Activated B cell treated with CpG ODN at 0.5 μM for 24 hours (primary cell): Measurements from ENCODE around the gene MACROD1. TPM values are rescaled to one million over a fixed set of nuclear protein-coding genes. Genes with fewer than 3 reads are reported as not detected.

Experiments used
- ATAC-seq: fragments of 200-7000 bp; cut with Tn5 transposase; one replicate; pipeline ENCODE4 v1.10.0; 2021; ENCODE audit warnings: low read depth, mild to moderate bottlenecking, moderate library complexity
- CTCF ChIA-PET: fragments of 350-600 bp; sonication (Branson Sonifier 250); formaldehyde crosslinking; loops from one replicate; lab custom pipeline; 2021; ENCODE audit warnings: antibody characterized with exemption; lab: Charles Lee
- POLR2A ChIA-PET: fragments of 350-600 bp; sonication (Branson Sonifier 250); formaldehyde crosslinking; loops from one replicate; lab custom pipeline; 2021; ENCODE audit warnings: antibody characterized with exemption; lab: Charles Lee
- DNase-seq: peaks from one replicate; pipeline ENCODE4 v3.0.0; 2022
- H3K27ac Mint-ChIP-seq: one replicate; pipeline ENCODE4 v1.8.0; 2020; ENCODE audit warnings: mixed read lengths
- H3K27me3 Mint-ChIP-seq: one replicate; pipeline ENCODE4 v1.8.0; 2021; ENCODE audit warnings: mixed read lengths
- H3K36me3 Mint-ChIP-seq: one replicate; pipeline ENCODE4 v1.8.0; 2021; ENCODE audit warnings: low read depth, mixed read lengths
- H3K4me1 Mint-ChIP-seq: one replicate; pipeline ENCODE4 v1.8.0; 2021; ENCODE audit warnings: mixed read lengths
- H3K4me3 Mint-ChIP-seq: one replicate; pipeline ENCODE4 v1.8.0; 2020; ENCODE audit warnings: mild to moderate bottlenecking, mixed read lengths
- H3K9me3 Mint-ChIP-seq: one replicate; pipeline ENCODE4 v1.8.0; 2020; ENCODE audit warnings: mixed read lengths
- intact Hi-C: fragments of 100-400 bp; cut with micrococcal nuclease; formaldehyde crosslinking; loops from one replicate; pipeline ENCODE4 v1.15.1; 2024
- total RNA-seq: library from RNA; stranded (reverse); gene quantifications from 2 replicates; pipeline ENCODE4 v1.2.3, GENCODE V29; 2022
- TF ChIP-seq, protein P1 (sequence below): fragments of 200-600 bp; IDR thresholded peaks from one replicate; pipeline ENCODE4 v1.8.0; 2022; ENCODE audit warnings: antibody characterized with exemption, mild to moderate bottlenecking

Gene MACROD1
- total RNA-seq, 1 donor from 2014 or later, result 4.5 TPM

DNA sequence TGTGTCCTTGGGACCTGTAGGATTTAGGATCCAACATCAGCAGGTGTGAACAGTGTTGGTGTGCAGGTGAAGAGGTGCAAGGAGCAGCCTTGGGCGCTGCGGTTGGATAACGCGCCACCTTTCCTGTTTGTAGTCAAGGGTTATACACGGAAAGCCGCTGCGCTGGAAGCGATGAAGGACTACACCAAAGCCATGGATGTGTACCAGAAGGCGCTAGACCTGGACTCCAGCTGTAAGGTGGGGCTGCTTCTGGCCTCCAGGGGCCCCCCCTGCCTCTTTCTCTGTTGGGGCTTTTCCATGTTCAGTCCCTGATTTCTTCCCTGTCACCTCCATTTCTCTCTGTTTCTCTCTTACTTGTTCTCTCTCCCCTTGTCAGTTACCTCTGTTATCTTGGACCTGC, 37.1 kb upstream of the MACROD1 start:
- H3K27me3 Mint-ChIP-seq, result no peaks in the 10 kb centered on the region
- no peak overlapping the region for H3K4me3 Mint-ChIP-seq
- TF ChIP-seq, protein P1, sequence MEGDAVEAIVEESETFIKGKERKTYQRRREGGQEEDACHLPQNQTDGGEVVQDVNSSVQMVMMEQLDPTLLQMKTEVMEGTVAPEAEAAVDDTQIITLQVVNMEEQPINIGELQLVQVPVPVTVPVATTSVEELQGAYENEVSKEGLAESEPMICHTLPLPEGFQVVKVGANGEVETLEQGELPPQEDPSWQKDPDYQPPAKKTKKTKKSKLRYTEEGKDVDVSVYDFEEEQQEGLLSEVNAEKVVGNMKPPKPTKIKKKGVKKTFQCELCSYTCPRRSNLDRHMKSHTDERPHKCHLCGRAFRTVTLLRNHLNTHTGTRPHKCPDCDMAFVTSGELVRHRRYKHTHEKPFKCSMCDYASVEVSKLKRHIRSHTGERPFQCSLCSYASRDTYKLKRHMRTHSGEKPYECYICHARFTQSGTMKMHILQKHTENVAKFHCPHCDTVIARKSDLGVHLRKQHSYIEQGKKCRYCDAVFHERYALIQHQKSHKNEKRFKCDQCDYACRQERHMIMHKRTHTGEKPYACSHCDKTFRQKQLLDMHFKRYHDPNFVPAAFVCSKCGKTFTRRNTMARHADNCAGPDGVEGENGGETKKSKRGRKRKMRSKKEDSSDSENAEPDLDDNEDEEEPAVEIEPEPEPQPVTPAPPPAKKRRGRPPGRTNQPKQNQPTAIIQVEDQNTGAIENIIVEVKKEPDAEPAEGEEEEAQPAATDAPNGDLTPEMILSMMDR, result no peak
- H3K36me3 Mint-ChIP-seq, result peaks cover 71% of the 10 kb centered on the region
- POLR2A ChIA-PET, result no interaction called here
- H3K9me3 Mint-ChIP-seq, result no peaks in the 10 kb centered on the region
- CTCF ChIA-PET, result interaction anchor here (3.5 to 6.1 kb wide), 2 partner anchors 100 to 152 kb away, joined by 25 to 147 read pairs; partner anchors contain the start of genes CATSPERZ and ESRRA
- DNase-seq (no peak), ATAC-seq (no peak)
- no peak overlapping the region for H3K27ac Mint-ChIP-seq
- intact Hi-C loops, result no loop called here
- peaks cover 31% of the 10 kb centered on the region for H3K4me1 Mint-ChIP-seq

DNA sequence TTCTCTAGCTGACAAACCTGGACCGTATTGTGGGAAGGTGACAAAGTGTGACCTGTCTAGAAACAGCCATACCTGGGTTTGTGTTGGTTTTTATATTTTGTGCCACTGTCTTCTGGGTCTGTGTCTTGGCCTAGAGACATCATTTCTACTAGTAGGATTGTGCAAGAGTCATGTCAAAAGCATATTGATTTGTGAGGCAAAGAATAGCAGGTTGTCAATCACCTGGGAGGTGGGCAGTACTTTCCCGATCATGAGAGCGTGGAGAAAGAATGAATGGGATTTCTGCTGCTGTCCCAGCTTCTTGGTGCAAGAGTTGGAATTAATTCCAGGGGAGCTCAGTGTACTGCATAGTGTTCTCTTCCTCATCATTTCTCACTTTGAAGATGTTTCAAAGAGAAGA, 35.6 kb upstream of the MACROD1 start:
- no peak overlapping the region for H3K27ac Mint-ChIP-seq
- CTCF ChIA-PET, result no interaction called here
- POLR2A ChIA-PET, result interaction anchor here (1.0 to 1.1 kb wide), 2 partner anchors 10 to 13 kb away, joined by 3 to 5 read pairs; no protein-coding TSS in a partner anchor

DNA sequence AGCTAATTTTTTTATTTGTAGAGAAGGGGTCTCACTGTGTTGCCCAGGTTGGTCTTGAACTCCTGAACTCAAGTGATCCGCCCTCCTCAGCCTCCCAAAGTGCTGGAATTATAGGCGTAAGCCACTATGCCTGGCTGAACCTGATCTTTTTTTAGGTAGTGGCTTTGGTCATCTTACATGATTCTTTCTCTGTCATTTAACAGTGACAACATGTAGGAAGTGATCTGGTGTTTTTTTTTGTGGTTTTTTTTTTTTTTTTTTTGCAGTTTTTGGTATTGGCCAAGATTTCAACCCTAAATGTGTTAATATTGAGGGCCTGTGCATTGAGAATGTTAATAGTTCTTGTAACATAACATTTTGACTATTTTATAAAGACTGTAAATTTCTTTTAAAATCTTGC, 32.6 kb upstream of the MACROD1 start:
- Mint-ChIP-seq H3K36me3 (peaks cover 93% of the 10 kb centered on the region), H3K27me3 (no peaks in the 10 kb centered on the region), H3K4me1 (no peaks in the 10 kb centered on the region), H3K27ac (no peak overlapping the region), H3K9me3 (no peaks in the 10 kb centered on the region), H3K4me3 (no peak overlapping the region)
- ATAC-seq, result no peak
- ChIA-PET CTCF (interaction anchor here (0.7 kb wide), 1 partner anchor 39 kb away, joined by 3 read pairs; no protein-coding TSS in a partner anchor), POLR2A (interaction anchor here (2.1 kb wide), 1 partner anchor 13 kb away, joined by 12 read pairs; the partner anchor contains the start of gene STIP1)
- TF ChIP-seq, protein P1, result no peak
- intact Hi-C loops, result no loop called here
- DNase-seq, result no peak

More for the DNA sequence above, 35.6 kb upstream of the MACROD1 start:
- TF ChIP-seq, protein P1, result no peak
- H3K9me3 Mint-ChIP-seq, result no peaks in the 10 kb centered on the region
- H3K27me3 Mint-ChIP-seq, result no peaks in the 10 kb centered on the region
- DNase-seq, result no peak
- no peak overlapping the region for H3K4me3 Mint-ChIP-seq
- peaks cover 26% of the 10 kb centered on the region for H3K4me1 Mint-ChIP-seq
- H3K36me3 Mint-ChIP-seq, result peaks cover 81% of the 10 kb centered on the region
- ATAC-seq, result no peak
- intact Hi-C loops, result no loop called here

DNA sequence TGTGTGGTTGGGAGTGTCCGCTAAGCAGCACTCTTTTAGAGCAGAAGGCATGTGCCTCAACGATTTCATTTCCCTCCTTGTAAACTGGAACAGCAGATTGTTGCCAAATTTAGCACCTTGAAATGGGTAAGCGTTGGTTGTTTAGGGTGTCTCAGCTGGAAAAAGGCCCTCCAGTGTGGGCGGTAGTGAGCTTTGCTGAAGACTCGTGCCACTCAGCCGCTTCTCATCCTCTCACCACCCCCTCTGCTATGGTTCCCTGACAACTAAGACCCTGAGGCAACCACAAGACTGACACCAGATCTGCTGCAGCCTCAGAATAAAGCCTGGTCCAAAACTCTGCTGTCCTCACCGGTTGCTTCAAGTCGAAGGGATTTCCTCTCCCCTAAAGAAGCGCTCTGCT, 30.7 kb upstream of the MACROD1 start:
- ChIA-PET CTCF (interaction anchor here (1.3 kb wide), 1 partner anchor 8 kb away, joined by 4 read pairs; no protein-coding TSS in a partner anchor), POLR2A (interaction anchor here (1.2 kb wide), 1 partner anchor 9 kb away, joined by 4 read pairs; the partner anchor contains the start of gene FERMT3)
- H3K9me3 Mint-ChIP-seq, result no peaks in the 10 kb centered on the region
- peaks cover 90% of the 10 kb centered on the region for H3K36me3 Mint-ChIP-seq
- no peak overlapping the region for H3K27ac Mint-ChIP-seq
- no peaks in the 10 kb centered on the region for H3K27me3 Mint-ChIP-seq
- H3K4me1 Mint-ChIP-seq, result peaks cover 7% of the 10 kb centered on the region
- no peak for DNase-seq
- TF ChIP-seq, protein P1, result no peak
- intact Hi-C loops, result no loop called here
- H3K4me3 Mint-ChIP-seq, result no peak overlapping the region
- no peak for ATAC-seq

DNA sequence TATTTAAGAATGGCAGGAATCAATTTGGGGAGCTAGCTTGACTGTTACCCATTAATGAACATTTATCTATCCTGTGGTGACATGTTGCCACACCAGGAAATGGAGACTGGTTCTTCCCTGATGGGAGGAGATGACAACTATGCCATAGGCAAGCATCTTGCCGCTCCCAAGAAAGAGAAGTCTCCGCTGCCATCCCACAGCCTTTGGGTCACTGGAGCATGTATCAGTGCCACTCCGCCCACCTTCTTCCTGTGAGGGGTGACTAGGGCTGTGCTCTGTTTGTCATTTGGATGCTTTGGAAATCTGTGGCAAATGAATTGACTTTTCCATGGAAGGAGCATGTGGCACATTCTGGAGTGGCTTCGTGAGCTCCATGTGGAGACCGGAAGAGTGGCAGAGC, 26.5 kb upstream of the MACROD1 start:
- H3K4me3 Mint-ChIP-seq, result no peak overlapping the region
- peaks cover 16% of the 10 kb centered on the region for H3K4me1 Mint-ChIP-seq
- no peak overlapping the region for H3K27ac Mint-ChIP-seq
- ATAC-seq (no peak), DNase-seq (no peak)
- H3K9me3 Mint-ChIP-seq, result no peaks in the 10 kb centered on the region
- no peaks in the 10 kb centered on the region for H3K27me3 Mint-ChIP-seq
- TF ChIP-seq, protein P1, result no peak
- ChIA-PET POLR2A (no interaction called here), CTCF (no interaction called here)
- intact Hi-C loops, result no loop called here
- peaks cover 66% of the 10 kb centered on the region for H3K36me3 Mint-ChIP-seq
